GM12873 (cell line): Measurements from ENCODE around the gene FOXP1.

Experiments
- CTCF ChIP-seq: IDR thresholded peaks from 2 replicates; pipeline ENCODE4 v1.5.1; 2012; ENCODE audit warnings: low read depth, mild to moderate bottlenecking, moderate library complexity, low read length, control low read depth; ENCODE audit not compliant: insufficient read depth; ENCODE audit errors: missing control alignments

FOXP1 gene

DNA sequence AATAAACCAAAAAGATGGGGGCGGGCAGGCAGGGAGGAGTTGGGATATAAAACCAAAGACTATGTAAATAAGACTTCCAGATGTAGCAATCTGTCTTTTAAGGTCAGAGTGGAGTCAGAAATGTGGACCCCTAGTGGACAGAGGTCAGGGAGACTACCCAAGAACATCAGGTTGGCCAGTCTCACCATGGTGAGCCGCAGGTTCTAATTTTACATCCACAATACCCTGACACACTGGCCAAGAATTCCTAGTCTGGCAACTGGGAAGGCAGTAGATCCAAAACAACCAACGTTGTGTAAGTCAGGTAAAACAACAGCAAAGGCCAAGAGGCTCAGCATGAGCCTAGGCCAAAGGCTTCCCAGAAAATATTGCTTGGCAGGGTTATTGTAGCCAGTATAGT, 203.4 kb downstream of the FOXP1 start:
- peak; percentile 17 for TF ChIP-seq CTCF

GRCh38 chr3:71378509-71378908, 205.0 kb downstream of the FOXP1 start:
- TF ChIP-seq CTCF, result no peak

- no peak for TF ChIP-seq CTCF
Observed at GRCh38 chr3:71376911-71377310, 206.6 kb downstream of the FOXP1 start.

GRCh38 chr3:71376503-71376902, 207.0 kb downstream of the FOXP1 start:
- TF ChIP-seq CTCF, result no peak

DNA sequence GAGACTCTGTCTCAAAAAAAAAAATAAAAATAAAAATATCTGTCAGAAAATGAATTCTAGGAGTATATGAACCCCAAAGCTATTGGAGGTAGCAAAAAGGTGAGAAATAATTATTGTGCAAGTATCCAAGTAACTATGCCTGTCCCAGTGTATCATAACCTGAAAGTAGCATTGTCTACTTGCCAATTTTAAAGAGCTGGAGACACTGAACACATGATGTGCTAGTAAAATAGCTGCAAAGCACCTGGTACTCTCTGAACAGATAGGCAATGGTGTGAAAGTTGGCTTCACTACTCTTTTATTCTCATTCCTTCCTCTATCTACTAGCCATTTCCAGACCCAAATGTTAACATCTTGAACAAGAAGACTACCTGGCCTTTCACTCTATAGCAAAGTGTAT, 208.9 kb downstream of the FOXP1 start:
- TF ChIP-seq CTCF, result no peak

DNA sequence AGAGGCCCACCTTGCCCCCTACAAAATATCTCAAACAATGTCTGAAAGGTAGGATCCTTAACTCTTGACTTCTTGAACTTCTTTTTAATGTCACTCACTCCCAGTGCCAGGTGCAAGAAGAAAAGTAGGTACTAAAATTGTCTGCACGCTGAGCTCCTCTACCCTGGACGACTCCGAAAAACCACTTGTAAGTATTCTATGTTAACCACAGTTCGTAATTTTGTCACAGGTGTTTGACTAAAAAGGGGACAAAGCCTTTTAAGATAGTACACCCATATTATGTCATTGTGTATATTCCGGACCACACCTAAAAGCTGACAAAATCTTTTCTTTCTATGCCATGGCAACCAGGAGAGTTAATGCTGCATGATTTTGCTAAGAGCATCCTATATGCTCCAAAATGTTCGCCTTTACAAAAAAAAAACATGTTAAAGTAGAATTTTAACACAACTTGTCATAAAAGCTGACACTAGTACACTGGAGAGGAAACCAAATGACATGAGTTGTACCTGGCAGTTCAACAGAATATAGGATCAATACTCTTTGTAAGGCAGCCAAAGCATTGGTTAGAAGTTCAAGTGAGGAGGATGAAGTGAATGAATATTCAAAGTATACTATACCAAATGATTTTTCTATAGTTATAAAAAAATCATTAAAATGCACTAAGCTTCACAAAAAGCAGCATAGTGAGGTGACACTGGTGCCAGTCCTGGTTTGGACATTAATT, 210.5 kb downstream of the FOXP1 start:
- TF ChIP-seq CTCF, result no peak

- TF ChIP-seq CTCF, result no peak
Observed at GRCh38 chr3:71372241-71372768, 211.2 kb downstream of the FOXP1 start.
